ENCODE measurements around the gene KIF14.

KIF14 gene

GRCh38 chr1:200629876-200630514 lies 9.4 kb upstream of the KIF14 start:
- peaks cover 3% of the 10 kb centered on the region for H3K4me1 ChIP-seq (ENCODE audit: control insufficient read depth, insufficient read depth, low read length)
- H3K9ac ChIP-seq (ENCODE audit: low read depth, low read length), result no peak overlapping the region
- no peak overlapping the region for H3K4me3 ChIP-seq (ENCODE audit: low read length)
- no peaks in the 10 kb centered on the region for H3K36me3 ChIP-seq (ENCODE audit: insufficient read depth, low read length)
- H3K9me3 ChIP-seq (replicated peaks; ENCODE audit: low read length), result no peaks in the 10 kb centered on the region
- H3K4me2 ChIP-seq (ENCODE audit: low read length), result no peak overlapping the region
- H3K27me3 ChIP-seq (ENCODE audit: control insufficient read depth, insufficient read depth, low read length), result no peaks in the 10 kb centered on the region

DNA sequence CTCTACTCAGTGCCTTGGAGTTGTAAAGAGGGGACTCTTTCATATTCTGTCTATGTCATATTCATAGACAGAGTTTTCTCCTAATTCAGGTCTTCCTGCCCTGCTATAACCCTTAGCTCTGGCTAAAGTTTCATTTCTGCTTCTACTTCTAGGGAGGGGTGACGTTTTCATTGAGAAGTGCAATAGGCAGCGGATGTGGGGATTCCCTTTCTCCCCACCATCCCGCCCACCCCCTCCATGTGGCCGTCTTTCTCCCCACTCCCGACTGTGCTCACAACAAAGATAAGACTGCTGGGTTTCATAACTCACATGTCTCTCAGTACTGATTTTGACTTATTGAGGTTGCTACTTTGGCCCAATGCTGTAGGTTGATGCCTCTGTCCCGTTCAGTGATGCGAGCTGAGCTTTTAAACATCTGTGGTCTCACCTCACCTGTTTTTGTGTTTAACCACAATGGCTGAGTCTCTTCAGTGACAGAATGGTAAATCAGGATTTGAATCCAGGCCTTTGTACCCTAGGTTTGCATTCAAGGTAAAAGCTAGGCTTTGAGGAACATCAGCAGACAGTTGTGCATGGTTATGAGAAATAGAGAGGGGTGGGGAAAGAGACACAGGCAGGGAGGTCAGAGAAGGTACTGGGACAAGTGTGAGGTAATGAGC lies 7.8 kb upstream of the KIF14 start:
- H3K4me1 ChIP-seq (ENCODE audit: control insufficient read depth, insufficient read depth, low read length), result peaks cover 5% of the 10 kb centered on the region
- no peak overlapping the region for H3K4me3 ChIP-seq (ENCODE audit: low read length)
- H3K4me2 ChIP-seq (ENCODE audit: low read length), result no peak overlapping the region
- no peaks in the 10 kb centered on the region for H3K9me3 ChIP-seq (replicated peaks; ENCODE audit: low read length)
- H3K9ac ChIP-seq (ENCODE audit: low read depth, low read length), result no peak overlapping the region
- no peaks in the 10 kb centered on the region for H3K27me3 ChIP-seq (ENCODE audit: control insufficient read depth, insufficient read depth, low read length)
- H3K36me3 ChIP-seq (ENCODE audit: insufficient read depth, low read length), result no peaks in the 10 kb centered on the region

GRCh38 chr1:200627575-200628222 lies 7.1 kb upstream of the KIF14 start:
- no peak overlapping the region for H3K4me3 ChIP-seq (ENCODE audit: low read length)
- H3K36me3 ChIP-seq (ENCODE audit: insufficient read depth, low read length), result no peaks in the 10 kb centered on the region
- peaks cover 5% of the 10 kb centered on the region for H3K4me1 ChIP-seq (ENCODE audit: control insufficient read depth, insufficient read depth, low read length)
- no peak overlapping the region for H3K9ac ChIP-seq (ENCODE audit: low read depth, low read length)
- H3K27me3 ChIP-seq (ENCODE audit: control insufficient read depth, insufficient read depth, low read length), result no peaks in the 10 kb centered on the region
- H3K9me3 ChIP-seq (replicated peaks; ENCODE audit: low read length), result no peaks in the 10 kb centered on the region
- H3K4me2 ChIP-seq (ENCODE audit: low read length), result no peak overlapping the region

- no peaks in the 10 kb centered on the region for H3K27me3 ChIP-seq (ENCODE audit: control insufficient read depth, insufficient read depth, low read length)
- no peak overlapping the region for H3K9ac ChIP-seq (ENCODE audit: low read depth, low read length)
- H3K36me3 ChIP-seq (ENCODE audit: insufficient read depth, low read length), result no peaks in the 10 kb centered on the region
- H3K4me2 ChIP-seq (ENCODE audit: low read length), result no peak overlapping the region
- H3K4me1 ChIP-seq (ENCODE audit: control insufficient read depth, insufficient read depth, low read length), result peaks cover 5% of the 10 kb centered on the region
- no peaks in the 10 kb centered on the region for H3K9me3 ChIP-seq (replicated peaks; ENCODE audit: low read length)
- no peak overlapping the region for H3K4me3 ChIP-seq (ENCODE audit: low read length)
Measured at GRCh38 chr1:200626853-200627534, 6.4 kb upstream of the KIF14 start.

- peaks cover 14% of the 10 kb centered on the region for H3K4me1 ChIP-seq (ENCODE audit: control insufficient read depth, insufficient read depth, low read length)
- no peak overlapping the region for H3K9ac ChIP-seq (ENCODE audit: low read depth, low read length)
- no peak overlapping the region for H3K4me2 ChIP-seq (ENCODE audit: low read length)
- no peak overlapping the region for H3K4me3 ChIP-seq (ENCODE audit: low read length)
- H3K36me3 ChIP-seq (ENCODE audit: insufficient read depth, low read length), result no peaks in the 10 kb centered on the region
- no peaks in the 10 kb centered on the region for H3K27me3 ChIP-seq (ENCODE audit: control insufficient read depth, insufficient read depth, low read length)
- no peaks in the 10 kb centered on the region for H3K9me3 ChIP-seq (replicated peaks; ENCODE audit: low read length)
Measured at GRCh38 chr1:200625381-200625824, 4.9 kb upstream of the KIF14 start.

- no peaks in the 10 kb centered on the region for H3K27me3 ChIP-seq (ENCODE audit: control insufficient read depth, insufficient read depth, low read length)
Measured at GRCh38 chr1:200624679-200625335, 4.3 kb upstream of the KIF14 start.

GRCh38 chr1:200619894-200620272 lies 668 bp downstream of the KIF14 start:
- H3K9me3 ChIP-seq (replicated peaks; ENCODE audit: low read length), result no peaks in the 10 kb centered on the region
- peak overlapping the region; percentile 91 for H3K9ac ChIP-seq (ENCODE audit: low read depth, low read length)

More at GRCh38 chr1:200624679-200625335, 4.3 kb upstream of the KIF14 start:
- no peak overlapping the region for H3K4me3 ChIP-seq (ENCODE audit: low read length)
- H3K4me2 ChIP-seq (ENCODE audit: low read length), result no peak overlapping the region
- no peak overlapping the region for H3K9ac ChIP-seq (ENCODE audit: low read depth, low read length)
- no peaks in the 10 kb centered on the region for H3K36me3 ChIP-seq (ENCODE audit: insufficient read depth, low read length)
- peaks cover 14% of the 10 kb centered on the region for H3K4me1 ChIP-seq (ENCODE audit: control insufficient read depth, insufficient read depth, low read length)
- H3K9me3 ChIP-seq (replicated peaks; ENCODE audit: low read length), result no peaks in the 10 kb centered on the region

DNA sequence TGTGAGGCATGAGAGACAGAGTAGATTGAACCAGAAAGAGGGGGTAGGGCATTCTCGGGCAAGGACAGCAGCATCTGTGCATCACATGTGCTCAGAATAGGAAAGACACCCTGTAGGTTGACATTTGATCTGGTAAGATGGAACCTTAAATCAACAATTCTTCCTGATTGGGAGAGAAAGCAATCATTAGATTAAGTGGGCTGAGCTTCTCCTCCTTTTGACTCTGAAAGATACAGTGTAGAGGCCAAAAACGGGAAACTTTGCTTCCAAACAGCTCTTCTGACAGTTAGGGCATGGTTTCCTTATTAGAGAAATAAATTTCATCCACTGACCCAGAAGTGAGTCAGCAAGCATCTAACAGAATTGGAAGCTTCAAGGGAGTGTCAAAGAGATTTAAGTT lies 9.7 kb downstream of the KIF14 start:
- peaks cover 8% of the 10 kb centered on the region for H3K4me1 ChIP-seq (ENCODE audit: control insufficient read depth, insufficient read depth, low read length)
- H3K36me3 ChIP-seq (ENCODE audit: insufficient read depth, low read length), result peaks cover 7% of the 10 kb centered on the region
- no peak overlapping the region for H3K9ac ChIP-seq (ENCODE audit: low read depth, low read length)
- H3K27me3 ChIP-seq (ENCODE audit: control insufficient read depth, insufficient read depth, low read length), result no peaks in the 10 kb centered on the region
- no peaks in the 10 kb centered on the region for H3K9me3 ChIP-seq (replicated peaks; ENCODE audit: low read length)
- H3K4me2 ChIP-seq (ENCODE audit: low read length), result no peak overlapping the region
- no peak overlapping the region for H3K4me3 ChIP-seq (ENCODE audit: low read length)

More at GRCh38 chr1:200619894-200620272, 668 bp downstream of the KIF14 start:
- Histone ChIP-seq H3K4me2 (ENCODE audit: low read length) (peak overlapping the region; percentile 95), H3K4me3 (ENCODE audit: low read length) (peak overlapping the region; percentile 91), H3K27me3 (ENCODE audit: control insufficient read depth, insufficient read depth, low read length) (no peaks in the 10 kb centered on the region), H3K4me1 (ENCODE audit: control insufficient read depth, insufficient read depth, low read length) (peaks cover 19% of the 10 kb centered on the region), H3K36me3 (ENCODE audit: insufficient read depth, low read length) (no peaks in the 10 kb centered on the region)

GRCh38 chr1:200602632-200603031 lies 17.9 kb downstream of the KIF14 start:
- Histone ChIP-seq H3K4me1 (ENCODE audit: control insufficient read depth, insufficient read depth, low read length) (no peaks in the 10 kb centered on the region), H3K27me3 (ENCODE audit: control insufficient read depth, insufficient read depth, low read length) (no peaks in the 10 kb centered on the region), H3K4me2 (ENCODE audit: low read length) (no peak overlapping the region), H3K4me3 (ENCODE audit: low read length) (no peak overlapping the region), H3K9me3 (replicated peaks; ENCODE audit: low read length) (no peaks in the 10 kb centered on the region), H3K36me3 (ENCODE audit: insufficient read depth, low read length) (peaks cover 7% of the 10 kb centered on the region), H3K9ac (ENCODE audit: low read depth, low read length) (no peak overlapping the region)

GRCh38 chr1:200590001-200590400 lies 30.6 kb downstream of the KIF14 start:
- Histone ChIP-seq H3K36me3 (ENCODE audit: insufficient read depth, low read length) (peaks cover 19% of the 10 kb centered on the region), H3K4me1 (ENCODE audit: control insufficient read depth, insufficient read depth, low read length) (no peaks in the 10 kb centered on the region), H3K27me3 (ENCODE audit: control insufficient read depth, insufficient read depth, low read length) (no peaks in the 10 kb centered on the region), H3K9me3 (replicated peaks; ENCODE audit: low read length) (no peaks in the 10 kb centered on the region), H3K4me3 (ENCODE audit: low read length) (no peak overlapping the region), H3K4me2 (ENCODE audit: low read length) (no peak overlapping the region), H3K9ac (ENCODE audit: low read depth, low read length) (no peak overlapping the region)

DNA sequence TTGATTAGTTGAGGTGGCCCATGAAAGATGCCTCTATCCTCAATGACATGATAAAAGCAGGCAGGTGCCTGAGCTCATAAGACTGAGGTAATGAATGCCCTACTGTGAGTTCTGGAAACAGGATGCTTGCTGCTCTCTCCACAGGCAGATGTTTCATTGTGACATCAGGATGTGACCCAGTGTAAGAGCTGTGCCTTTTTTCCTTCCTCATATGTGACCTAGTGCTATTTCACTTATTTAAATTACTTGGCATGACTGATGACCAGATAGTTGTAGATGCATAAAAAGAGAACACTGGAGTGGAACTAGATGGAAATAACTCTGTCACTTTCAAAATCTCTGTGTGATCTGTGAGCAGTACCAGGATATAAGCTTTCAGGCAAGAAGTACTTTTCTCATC lies 31.9 kb downstream of the KIF14 start:
- Histone ChIP-seq H3K9me3 (replicated peaks; ENCODE audit: low read length) (no peaks in the 10 kb centered on the region), H3K4me2 (ENCODE audit: low read length) (no peak overlapping the region), H3K27me3 (ENCODE audit: control insufficient read depth, insufficient read depth, low read length) (no peaks in the 10 kb centered on the region), H3K4me1 (ENCODE audit: control insufficient read depth, insufficient read depth, low read length) (no peaks in the 10 kb centered on the region), H3K9ac (ENCODE audit: low read depth, low read length) (no peak overlapping the region), H3K4me3 (ENCODE audit: low read length) (no peak overlapping the region), H3K36me3 (ENCODE audit: insufficient read depth, low read length) (peaks cover 21% of the 10 kb centered on the region)

Measured in skeletal muscle satellite cell (primary cell).